GM21786 (cell line): ENCODE measurements around the gene RTN1.

ENCODE experiments used
- ATAC-seq: cut with Tn5 transposase; IDR thresholded peaks from one replicate; pipeline ENCODE4 v1.9.1; 2021; ENCODE audit not compliant: unreplicated experiment

RTN1 gene

DNA sequence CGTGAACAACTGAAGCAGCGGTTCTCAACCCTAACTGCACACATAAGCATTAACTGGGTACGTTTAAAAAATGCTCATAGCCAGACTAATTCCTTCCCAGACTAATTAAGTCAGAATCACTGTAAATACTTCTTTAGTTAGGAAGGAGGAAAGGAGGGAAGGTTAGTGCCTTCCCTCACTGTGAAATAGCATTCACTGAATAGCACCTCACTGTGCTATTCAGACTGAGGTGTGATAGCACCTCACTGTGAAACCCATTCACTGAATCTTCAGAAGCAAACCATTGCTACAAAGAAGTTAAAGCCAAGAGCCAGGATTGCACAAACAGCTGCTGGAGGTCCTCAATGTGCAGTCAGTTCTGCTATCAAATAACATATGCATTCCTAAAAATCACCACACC is 58.8 kb downstream of the RTN1 start:
- no peak for ATAC-seq

DNA sequence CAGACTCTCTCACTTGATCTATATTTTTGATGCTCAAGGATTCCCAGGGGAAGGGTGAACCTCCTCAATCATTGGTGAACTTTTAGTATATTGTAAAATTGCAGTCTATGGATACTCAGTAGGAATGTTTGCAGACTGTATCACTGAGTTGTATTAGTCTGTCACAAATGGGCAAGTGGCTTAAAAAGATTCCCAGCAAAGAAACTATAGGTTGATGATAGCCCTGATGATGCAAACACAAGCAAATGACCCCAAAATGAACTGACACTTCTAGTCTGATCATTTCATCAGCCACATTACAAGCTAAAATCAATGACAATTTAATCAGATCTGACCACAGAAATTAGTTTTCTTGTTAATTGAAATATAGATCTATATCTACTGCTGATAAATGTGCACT is 59.5 kb downstream of the RTN1 start:
- ATAC-seq: no peak

- ATAC-seq: no peak
These were observed 67.5 kb downstream of the RTN1 start for GRCh38 chr14:59803052-59803540.

- ATAC-seq: no peak
These were observed 82.4 kb downstream of the RTN1 start for GRCh38 chr14:59788176-59788575.

DNA sequence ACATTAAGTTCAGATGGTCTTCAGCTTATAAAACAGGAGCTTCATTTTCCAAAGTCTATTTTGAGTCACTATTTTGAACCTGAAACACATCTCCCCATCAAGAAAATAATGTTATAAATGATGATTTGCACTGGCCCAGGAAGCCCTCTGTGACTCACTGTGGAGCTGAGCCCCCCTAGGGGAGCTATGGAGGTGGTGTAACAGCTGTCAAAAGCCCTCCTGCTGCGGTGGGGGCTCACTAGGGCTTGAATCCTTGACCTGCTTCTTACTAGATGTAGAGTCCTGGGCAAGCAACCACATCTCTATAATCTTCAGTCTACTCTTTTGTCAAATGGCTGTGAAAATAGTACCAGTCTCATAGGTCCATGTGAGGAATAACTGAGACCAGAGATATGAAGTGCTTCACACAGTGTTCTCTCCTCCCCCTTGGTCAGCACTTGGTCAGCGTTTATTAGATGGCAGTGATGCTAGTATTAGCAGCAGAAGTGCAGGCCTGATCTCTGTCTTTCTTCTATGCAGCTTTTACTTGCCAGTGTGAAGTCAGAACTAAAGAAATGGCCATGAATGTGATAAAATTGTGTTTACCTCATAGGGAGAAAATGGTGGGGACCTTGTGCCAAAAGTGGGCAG is 83.4 kb downstream of the RTN1 start:
- ATAC-seq: no peak

GRCh38 chr14:59785629-59786028 is 84.9 kb downstream of the RTN1 start:
- no peak for ATAC-seq

DNA sequence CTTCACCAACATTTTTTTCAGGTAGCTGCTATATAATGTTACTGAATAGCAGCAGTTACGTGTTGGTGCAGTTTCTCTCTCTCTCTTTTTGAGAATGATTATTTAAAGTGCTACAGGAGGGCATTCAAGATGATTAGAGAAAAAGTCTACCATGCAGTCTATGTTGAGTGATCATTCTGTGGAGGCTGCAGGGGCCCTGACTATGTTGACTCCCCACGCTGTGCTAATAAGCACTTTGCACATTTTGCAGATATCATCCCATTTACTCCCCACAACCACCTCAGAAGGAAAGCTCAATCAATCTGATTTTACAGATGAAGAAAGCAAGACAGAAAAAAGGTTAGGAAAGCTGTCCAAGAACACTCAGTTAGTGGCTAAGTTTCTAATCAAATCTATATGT is 87.8 kb downstream of the RTN1 start:
- ATAC-seq: no peak

- no peak for ATAC-seq
These were observed 93.5 kb downstream of the RTN1 start for GRCh38 chr14:59777006-59777579.

GRCh38 chr14:59776468-59776867 is 94.1 kb downstream of the RTN1 start:
- ATAC-seq: no peak

DNA sequence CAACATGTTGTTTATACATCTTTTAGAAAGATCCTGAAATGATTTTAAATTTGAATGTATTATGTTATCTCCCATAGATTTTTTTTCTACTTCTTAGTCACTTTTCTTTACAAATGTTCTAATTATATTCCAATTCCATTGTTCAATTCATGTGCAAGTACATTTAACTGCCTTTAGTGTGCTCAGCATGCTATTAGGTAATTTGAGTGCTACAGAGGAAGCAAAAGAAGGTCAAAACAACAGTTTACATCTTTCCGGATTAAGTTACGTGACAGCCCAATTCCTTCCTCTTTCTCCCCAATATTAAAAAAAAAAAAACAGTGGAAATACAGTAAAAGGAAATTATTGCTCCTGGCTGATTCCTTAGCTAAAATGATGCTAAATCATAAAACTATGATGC is 98.3 kb downstream of the RTN1 start:
- no peak for ATAC-seq

- ATAC-seq: no peak
These were observed 99.0 kb downstream of the RTN1 start for GRCh38 chr14:59771577-59771976.

- no peak for ATAC-seq
These were observed 101.0 kb downstream of the RTN1 start for GRCh38 chr14:59769586-59769985.

- ATAC-seq: no peak
These were observed 101.7 kb downstream of the RTN1 start for GRCh38 chr14:59768855-59769375.

DNA sequence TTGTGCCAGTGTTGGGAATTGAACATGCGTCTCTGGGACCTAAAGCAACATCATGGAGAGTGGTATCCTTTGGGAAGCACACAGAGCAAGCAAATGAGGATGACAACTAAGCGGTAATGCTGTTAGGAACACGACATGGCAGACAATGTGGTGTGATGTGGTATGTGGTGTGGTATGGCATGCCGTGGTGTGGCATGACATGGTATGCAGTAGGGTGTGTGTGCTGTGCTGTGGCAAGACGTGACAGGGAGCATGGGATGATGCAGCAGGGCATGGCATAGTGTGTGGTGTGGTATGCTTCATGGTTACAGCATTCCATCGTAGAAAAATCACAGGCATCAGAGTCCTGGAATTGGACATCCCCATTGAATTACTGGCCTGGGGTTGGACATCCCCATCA is 108.7 kb downstream of the RTN1 start:
- ATAC-seq: no peak

DNA sequence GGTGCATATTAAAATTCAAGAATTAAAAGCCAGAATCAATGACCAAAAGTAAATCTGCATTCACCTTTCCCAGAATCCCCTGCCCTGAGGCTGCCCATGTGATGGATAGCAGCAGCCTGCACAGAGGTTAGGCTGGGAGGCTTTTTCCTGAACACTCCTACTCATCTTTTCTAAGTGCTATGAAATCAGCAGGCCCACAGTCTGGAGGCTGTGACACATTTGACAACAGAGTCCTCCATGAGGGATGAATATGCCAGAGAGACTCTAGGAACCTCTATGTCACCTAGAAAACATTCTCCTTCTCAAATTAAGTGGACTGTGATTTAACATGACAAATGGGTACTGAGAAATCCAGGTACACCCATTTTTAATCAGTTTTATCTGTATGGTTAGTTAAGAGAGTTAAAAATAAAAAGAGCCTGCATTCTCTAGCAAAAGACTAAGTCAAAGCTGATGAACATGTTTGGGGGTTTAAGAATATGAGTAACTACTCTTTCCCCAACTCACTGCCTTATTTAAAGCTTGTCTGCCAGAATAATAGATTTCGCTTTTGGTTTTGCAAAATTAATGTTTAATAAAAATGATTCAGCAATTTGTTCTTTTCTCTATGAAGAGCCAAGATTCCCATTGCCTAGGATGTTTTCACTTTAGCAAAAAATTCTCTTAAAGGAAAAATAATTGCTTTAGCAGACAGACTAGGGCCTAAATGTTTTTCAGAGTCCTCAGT is 115.0 kb downstream of the RTN1 start:
- no peak for ATAC-seq

DNA sequence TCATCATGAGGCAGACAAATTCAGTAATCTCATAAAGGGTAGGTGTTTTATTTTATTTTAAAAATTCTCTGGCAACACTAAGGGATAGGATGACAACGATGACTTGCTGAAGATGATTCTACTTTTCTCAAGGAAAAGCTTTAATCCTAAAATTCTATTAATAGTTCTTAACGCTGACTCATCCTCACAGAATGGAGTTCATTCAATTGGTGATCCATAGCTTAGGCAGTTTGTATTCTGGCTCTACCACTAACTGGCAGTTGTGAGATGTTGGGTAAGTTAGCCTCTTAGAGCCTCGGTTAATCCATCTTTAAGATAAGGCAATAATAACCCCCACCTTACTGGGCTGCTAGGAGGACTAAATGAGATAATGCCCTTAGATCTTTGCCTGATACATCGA is 116.3 kb downstream of the RTN1 start:
- ATAC-seq: no peak

GRCh38 chr14:59753512-59753911 is 117.1 kb downstream of the RTN1 start:
- ATAC-seq: no peak

- ATAC-seq: no peak
These were observed 119.0 kb downstream of the RTN1 start for GRCh38 chr14:59751578-59751977.

DNA sequence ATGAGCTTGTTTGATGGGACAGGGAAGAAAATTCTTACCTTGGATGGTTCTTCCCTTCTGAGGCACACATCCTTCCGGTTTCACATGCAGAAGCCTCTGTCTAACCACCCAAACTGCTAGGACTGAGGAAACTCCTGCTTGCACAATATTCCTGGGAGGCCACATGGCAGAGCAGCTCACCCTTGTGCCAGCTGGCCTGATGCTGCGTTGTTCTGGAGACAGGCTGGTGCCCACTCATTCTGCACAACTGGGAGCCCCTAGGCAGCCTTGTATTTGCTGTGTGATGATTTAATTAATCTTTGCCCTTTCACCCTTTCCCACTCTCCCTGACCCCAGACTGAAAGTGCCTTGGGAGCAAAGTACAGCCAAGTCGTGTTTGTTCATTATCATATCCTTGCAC is 130.8 kb downstream of the RTN1 start:
- ATAC-seq: no peak

GRCh38 chr14:59728304-59728703 is 142.3 kb downstream of the RTN1 start:
- no peak for ATAC-seq

DNA sequence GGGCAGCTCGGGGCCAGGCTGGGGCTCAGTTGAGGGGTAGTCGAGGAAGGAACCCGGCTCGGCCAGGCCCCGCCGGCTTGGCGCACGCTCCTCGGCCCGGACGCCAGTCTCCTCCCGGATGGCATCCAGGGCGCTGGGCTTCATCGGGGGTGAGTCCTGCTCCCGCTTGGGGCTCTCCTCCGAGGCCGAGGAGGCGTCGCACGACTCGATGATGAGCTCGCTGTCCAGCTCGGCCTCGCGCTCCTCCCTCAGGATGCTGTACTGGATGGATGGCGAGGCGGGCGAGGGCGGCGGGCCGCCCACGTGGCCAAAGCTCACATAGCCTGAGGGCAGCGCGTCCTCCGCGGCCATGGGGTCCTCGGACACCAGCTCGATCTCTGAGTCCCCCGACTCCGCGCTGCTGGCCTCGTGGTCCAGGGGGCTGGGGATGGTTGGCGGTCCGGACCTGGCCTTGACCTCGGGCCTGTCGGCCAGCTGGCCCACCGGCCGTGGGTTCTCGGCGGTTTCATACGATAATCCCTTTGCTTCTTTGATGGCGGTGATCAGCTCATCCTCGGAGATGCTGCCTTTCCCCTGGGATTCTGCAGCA is 143.4 kb downstream of the RTN1 start:
- no peak for ATAC-seq

GRCh38 chr14:59711080-59711479 is 159.5 kb downstream of the RTN1 start:
- ATAC-seq: no peak
